ENCODE results near the gene LHFPL3.
"Not testable (repeated sequence)": the region's sequence is repeated elsewhere in the genome, so short reads cannot be mapped to it uniquely, and the experiment has no call there.

The LHFPL3 gene

GRCh38 chr7:104328296-104328969 is at the start of gene LHFPL3:
Gene LHFPL3, plus strand, starts transcription at chr7:104328603.
- DNase-seq (ENCODE audit: low read depth), result peak; percentile 0
- no peak for TF ChIP-seq CTCF (conservative IDR thresholded peaks at IDR 0.05; ENCODE audit: low read depth, low read length)
- no peak within 1 kb of the TSS for H3K4me3 ChIP-seq (ENCODE audit: low read depth, low read length)

GRCh38 chr7:104281685-104282084 is 46.7 kb upstream of the LHFPL3 start:
- DNase-seq (ENCODE audit: low read depth); H3K4me3 ChIP-seq (ENCODE audit: low read depth, low read length): not testable (repeated sequence)

GRCh38 chr7:104286839-104287238 is 41.6 kb upstream of the LHFPL3 start:
- TF ChIP-seq CTCF (conservative IDR thresholded peaks at IDR 0.05; ENCODE audit: low read depth, low read length), result no peak
- DNase-seq (ENCODE audit: low read depth), result no peak
- H3K4me3 ChIP-seq (ENCODE audit: low read depth, low read length), result no peak overlapping the region

DNA sequence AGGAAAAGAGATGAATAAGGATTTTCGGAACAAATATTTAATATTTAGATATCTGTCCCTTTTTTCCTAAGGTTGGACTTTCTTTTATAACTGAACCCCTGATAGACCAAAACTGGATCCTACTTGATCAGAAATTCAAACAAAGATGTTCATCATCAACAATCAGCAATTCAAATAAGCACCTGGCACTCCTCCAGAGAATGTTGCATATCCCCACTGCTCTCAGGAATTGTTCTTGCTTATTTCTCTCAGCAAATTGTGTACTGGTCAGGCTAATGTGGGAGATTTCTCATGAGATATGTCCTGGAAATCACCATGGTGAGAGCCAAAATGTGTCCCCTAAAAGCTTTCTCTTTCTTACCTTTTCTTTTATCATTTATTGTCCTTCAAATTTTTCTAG is 40.3 kb upstream of the LHFPL3 start:
- no peak for DNase-seq (ENCODE audit: low read depth)
- H3K4me3 ChIP-seq (ENCODE audit: low read depth, low read length), result no peak overlapping the region
- TF ChIP-seq CTCF (conservative IDR thresholded peaks at IDR 0.05; ENCODE audit: low read depth, low read length), result no peak

DNA sequence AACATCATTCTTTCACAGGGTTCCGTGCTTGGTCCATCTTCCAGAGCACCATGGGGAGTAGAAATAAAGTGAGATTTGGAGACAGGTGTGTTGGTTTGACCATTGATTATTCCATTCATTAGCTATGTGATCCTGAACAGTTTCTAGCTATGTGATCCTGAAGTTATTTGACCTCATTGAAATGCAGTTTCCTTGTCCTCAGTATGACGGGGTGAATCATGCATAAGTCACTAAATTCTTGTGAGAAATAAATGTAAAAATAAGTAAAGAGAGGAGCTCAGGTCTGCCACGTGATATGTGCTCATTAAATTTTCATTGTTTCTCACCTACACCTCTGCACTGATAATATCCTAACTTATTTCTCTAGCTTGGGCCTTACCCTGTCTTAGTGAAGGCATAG is 34.1 kb upstream of the LHFPL3 start:
- DNase-seq (ENCODE audit: low read depth), result no peak
- no peak for TF ChIP-seq CTCF (conservative IDR thresholded peaks at IDR 0.05; ENCODE audit: low read depth, low read length)
- H3K4me3 ChIP-seq (ENCODE audit: low read depth, low read length), result no peak overlapping the region

- TF ChIP-seq CTCF (conservative IDR thresholded peaks at IDR 0.05; ENCODE audit: low read depth, low read length), result no peak
- no peak for DNase-seq (ENCODE audit: low read depth)
- no peak overlapping the region for H3K4me3 ChIP-seq (ENCODE audit: low read depth, low read length)
Measured at GRCh38 chr7:104296266-104296665, 32.1 kb upstream of the LHFPL3 start.

GRCh38 chr7:104296900-104297299 is 31.5 kb upstream of the LHFPL3 start:
- no peak for TF ChIP-seq CTCF (conservative IDR thresholded peaks at IDR 0.05; ENCODE audit: low read depth, low read length)
- DNase-seq (ENCODE audit: low read depth), result no peak
- no peak overlapping the region for H3K4me3 ChIP-seq (ENCODE audit: low read depth, low read length)
